NOMO-1 treated with dmso at 0.1 percent for 144 hours (cell line): ENCODE measurements around the gene GAS7.
"Not testable (repeated sequence)": the region's sequence is repeated elsewhere in the genome, so short reads cannot be mapped to it uniquely, and the experiment has no call there.

Experiments used
- DNase-seq: peaks from one replicate; lab custom pipeline; 2025; ENCODE audit not compliant: unreplicated experiment; lab: John Stamatoyannopoulos, UW

The GAS7 gene

GRCh38 chr17:10031127-10031526, 167.3 kb downstream of the GAS7 start:
- no peak for DNase-seq

- no peak for DNase-seq
These were observed 169.3 kb downstream of the GAS7 start for GRCh38 chr17:10029129-10029528.

- DNase-seq, result no peak
These were observed 172.2 kb downstream of the GAS7 start for GRCh38 chr17:10025976-10026901.

DNA sequence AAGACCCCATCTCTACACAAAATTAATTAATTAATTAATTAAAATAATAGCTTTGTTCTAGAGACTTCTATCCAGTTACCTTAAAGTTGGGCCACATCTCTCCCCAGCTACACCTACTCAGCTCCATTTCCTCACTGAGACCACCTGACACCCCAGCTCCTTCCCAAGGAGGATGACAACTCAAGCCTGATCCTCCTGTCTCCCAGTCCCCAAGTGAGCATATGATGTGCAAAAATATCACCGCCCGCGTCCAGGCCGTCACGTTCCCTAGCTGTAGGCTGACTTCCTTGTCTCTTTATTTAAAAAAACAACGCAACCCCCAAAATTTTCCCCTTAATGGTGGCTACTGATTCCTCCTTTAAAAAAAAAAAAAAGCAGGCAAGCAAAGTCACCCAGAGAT, 173.2 kb downstream of the GAS7 start:
- DNase-seq, result no peak

DNA sequence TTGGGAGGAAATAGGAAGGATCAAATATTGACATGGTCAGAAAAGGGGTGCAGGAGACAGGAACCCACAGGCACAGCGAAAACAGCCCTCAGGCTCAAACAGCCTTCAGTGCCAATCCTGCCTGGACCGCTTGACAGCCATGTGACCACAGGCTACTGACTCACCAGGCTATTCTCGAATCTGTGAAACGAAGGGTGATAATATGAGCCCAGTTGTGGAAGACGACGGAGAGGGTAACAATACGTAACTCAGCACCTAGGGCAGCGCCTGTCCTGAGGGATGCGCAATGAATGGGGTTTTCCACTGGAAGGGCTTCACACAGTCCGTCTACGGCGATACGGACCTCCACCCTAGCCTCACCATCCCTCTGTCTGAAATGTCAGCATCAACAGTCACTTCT, 176.0 kb downstream of the GAS7 start:
- no peak for DNase-seq

GRCh38 chr17:10021272-10021984, 177.0 kb downstream of the GAS7 start:
- peak; percentile 68 for DNase-seq

GRCh38 chr17:10019941-10020451, 178.4 kb downstream of the GAS7 start:
- peak; percentile 67 for DNase-seq

DNA sequence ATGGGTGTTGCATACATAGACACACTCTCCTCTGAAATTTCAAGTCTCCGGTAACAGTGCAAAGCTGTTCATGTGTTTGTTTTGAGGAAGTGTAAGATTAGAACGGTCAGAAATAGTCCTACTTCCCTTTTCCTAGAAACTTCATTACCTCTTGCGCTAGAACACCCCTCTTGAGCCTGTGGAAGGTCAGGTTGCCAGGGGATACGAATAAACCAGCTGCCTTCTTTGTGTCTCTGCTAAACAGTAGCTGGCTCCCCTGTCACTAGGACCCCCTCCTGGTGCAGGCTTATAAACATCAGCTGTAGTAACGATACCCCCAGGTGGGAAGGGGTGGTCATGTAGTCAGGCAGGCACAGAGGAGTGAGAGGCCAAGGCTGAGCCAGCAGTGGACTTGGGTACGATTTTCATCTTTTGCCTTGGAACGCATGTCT, 179.9 kb downstream of the GAS7 start:
- peak; percentile 91 for DNase-seq

DNA sequence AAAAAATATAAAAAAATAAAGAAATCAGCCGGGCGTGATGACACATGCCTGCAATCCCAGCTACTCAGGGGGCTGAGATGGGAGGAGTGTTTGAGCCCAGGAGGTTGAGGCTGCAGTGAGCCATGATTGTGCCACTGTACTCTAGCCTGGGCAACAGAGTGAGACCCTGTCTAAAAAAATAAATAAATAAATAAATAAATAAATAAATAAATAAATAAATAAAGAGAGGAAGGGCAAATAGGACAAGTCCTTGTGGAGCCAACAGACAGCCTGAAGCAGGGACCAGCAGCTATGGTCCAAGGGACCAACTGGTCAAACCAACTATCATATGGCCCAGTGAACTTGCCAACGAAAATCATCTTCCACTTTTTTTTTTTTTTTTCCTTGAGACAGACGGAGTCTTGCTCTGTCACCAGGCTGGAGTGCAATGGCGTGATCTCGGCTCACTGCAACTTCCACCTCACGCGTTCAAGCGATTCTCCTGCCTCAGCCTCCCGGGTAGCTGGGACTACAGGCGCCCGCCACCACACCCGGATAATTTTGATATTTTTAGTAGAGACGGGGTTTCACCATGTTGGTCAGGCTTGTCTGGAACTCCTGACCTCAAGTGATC, 181.3 kb downstream of the GAS7 start:
- not testable (repeated sequence) for DNase-seq

DNA sequence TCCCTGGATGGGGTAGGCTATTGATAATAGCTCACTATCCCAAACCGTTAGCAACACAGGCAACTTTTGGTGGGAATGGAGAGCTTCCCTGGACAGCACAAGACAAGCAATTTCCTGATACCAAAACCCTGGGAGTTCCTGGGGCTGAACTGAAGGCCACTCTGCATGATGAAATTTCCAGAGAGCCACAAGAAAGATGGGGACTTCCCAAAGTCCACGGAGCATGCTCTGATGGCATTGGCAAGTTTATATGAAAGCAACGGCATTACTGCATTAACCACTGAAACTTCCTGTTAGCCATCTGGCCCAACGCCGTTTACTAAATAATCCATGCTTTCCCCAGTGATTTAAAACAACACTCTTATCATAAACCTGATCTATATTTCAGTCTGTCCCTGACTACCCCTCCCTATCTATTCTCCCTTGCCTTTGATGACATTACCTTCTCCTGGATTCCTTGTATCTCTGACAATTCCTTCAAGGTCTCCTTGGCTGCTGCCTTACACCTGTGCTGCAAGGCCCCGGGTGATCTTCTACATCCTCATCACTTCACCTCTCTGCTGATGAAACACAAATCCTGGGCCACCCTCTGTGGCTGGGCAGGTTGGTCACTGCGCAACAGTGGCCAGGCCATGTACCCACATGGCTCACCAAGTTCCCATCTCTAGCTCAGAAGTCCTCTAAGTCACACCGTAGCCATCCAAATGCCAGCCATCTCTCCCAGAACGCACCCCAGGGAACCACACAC, 184.9 kb downstream of the GAS7 start:
- no peak for DNase-seq

- DNase-seq, result no peak
These were observed 187.7 kb downstream of the GAS7 start for GRCh38 chr17:10010752-10011151.

- no peak for DNase-seq
These were observed 194.7 kb downstream of the GAS7 start for GRCh38 chr17:10003705-10004104.

GRCh38 chr17:10002567-10003360, 195.6 kb downstream of the GAS7 start:
- DNase-seq, result not testable (repeated sequence)

DNA sequence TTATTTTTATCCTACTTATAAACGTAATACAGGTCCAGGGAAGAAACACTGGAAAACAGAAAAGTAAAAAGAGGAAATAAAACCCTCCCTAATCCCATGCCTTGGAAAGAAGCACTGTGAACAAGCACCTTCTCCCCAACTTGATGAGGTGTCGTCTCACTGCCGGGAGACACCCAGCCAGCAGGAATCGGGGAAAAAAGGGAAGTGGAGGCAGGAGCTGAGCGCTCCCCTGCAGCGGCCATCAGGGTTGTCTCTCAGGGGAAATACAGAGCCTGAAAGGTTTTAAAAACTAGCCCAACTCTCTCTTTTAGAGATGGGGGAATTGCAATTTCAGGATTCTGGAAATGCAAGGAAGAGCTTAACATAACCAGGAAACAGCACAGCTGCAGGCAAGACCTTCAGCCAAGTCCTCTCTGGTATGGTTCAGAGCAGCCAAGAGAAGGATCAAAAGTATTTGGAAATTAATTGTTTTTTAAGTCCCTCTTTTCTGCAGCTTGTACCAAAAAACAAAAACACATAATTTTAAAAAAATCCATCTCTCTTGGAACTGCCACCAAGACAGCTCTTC, 197.0 kb downstream of the GAS7 start:
- no peak for DNase-seq

DNA sequence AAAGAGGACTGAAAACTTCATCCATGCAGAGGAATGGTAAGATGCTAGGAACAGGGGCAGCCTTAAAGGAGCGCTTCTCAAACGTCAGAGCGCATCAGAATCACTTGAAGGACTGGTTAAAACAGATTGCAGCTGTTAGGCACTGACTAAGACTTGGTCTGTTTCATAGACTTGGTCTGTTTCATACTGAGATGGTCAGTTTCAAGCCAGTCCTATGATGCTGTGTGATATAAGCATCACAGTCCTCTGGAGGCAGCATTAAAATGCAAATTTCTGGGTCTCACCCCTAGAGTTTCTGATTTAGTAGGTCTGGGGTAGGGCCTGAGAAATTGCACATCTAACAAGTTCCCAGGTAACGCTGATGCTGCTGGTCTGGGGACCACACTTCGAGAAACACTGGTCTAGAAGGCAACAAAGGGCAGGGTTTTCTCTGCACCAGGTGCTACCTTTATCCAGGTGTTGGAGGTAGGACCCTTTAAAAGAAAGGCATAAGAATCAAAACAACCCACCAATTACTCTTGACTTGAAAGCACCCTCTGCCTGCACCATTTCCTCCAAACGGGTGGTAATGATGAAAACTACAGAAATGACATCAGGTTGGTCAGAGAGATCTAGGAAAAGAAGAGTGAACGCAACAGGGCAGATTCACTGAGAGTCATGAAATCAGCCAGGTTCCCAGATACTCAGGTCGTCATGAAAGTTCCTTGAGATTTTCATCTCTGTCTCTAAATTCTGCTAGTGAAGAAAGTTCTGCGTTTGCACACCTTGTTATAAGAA, 198.3 kb downstream of the GAS7 start:
- DNase-seq, result no peak

GRCh38 chr17:9998060-9998459, 200.3 kb downstream of the GAS7 start:
- DNase-seq, result no peak

DNA sequence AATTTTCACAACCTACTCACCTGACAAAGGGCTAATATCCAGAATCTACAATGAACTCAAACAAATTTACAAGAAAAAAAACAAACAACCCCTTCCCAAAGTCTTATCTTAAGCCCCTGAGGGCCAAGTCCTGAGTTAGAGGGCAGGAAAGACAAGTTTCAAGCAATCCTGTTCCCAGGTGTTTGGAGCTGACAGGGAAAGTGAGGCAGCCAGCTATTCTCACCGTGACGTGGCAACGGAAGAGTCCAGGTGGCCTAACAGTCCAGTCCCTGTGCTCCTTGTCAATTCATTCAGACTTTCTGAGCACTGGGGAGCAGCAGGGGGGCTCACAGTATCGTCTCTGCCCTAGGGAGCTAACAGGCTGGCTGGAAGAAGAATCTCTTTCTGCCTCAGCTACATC, 203.6 kb downstream of the GAS7 start:
- no peak for DNase-seq

DNA sequence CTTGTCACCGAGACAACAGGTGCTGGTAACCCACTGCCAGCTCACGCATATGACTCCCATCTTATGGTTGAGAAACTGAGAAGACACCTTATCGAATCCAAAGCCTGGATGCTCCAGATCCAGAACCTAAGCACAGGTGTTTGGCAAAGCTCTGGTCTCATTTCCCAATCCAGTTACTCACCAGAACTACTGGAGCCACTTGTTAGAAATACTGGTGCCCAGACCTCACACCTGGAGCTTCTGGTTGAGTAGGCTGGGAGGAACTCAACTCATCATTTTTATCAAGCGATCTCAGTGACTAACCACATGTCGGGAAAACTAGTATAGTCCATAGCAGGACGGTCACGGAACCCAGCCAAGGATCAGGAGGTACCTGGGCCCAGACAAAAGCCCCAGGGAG, 206.6 kb downstream of the GAS7 start:
- DNase-seq, result no peak

DNA sequence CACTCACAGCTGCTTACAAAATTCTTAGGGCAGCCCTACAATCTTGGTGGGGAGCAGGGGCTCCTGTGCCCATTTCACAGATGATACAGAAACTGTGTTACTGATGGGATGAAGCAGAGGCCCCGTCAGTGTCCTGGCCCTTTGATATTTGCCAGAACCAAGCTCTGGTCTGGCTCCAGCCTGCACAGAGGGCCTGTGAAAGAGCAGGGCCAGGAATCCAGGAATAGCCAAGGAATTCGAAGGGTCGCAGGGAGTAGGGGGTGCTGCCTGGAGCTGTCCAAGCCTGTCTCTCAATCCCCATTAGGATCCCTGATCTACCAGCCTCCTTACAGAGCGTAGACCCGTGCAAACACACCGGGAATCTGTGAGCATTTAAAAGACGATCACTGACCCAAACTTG, 207.1 kb downstream of the GAS7 start:
- DNase-seq, result no peak
